Measurements from ENCODE around the gene LIPJ. TPM values are rescaled to one million over a fixed set of nuclear protein-coding genes. Genes with fewer than 3 reads are reported as not detected.

Gene LIPJ
- total RNA-seq, 6 donors from 2014 or later, result 0.06 to 0.49 TPM; not detected in 4

DNA sequence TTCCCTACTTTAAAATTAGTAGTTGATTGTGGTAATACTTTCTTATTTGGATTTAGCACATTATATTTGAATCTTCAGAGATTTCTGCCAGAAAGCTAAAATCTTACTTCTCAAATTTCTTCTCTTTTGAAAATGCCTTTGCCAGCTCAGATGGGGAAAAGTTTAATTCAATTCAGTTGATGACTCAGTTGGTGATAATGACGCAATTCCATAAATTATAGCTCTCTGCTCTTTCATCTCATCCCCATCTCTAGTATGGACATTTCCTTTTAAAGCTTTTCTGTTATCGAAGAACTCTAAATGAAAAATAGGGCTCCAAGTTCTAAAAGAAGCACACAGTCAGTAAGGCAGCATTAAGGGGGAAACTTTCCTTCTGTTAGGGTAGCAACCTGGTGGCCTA, 28.9 kb upstream of the LIPJ start:
- Histone ChIP-seq H3K4me3 (no peak overlapping the region), H3K27me3 (no peaks in the 10 kb centered on the region), H3K9me3 (no peaks in the 10 kb centered on the region), H3K27ac (no peak overlapping the region), H3K4me1 (no peaks in the 10 kb centered on the region), H3K36me3 (no peaks in the 10 kb centered on the region)
- WGBS, 2 donors, result 72 to 77% methylated on average over 2 of the region's 2 CpGs
- DNase-seq, result no peak
- ATAC-seq (ENCODE audit: low FRiP score in 2 of 2), result no peak
- TF ChIP-seq EP300 (IDR thresholded peaks at IDR 0.05) (no peak), POLR2AphosphoS5 (IDR thresholded peaks at IDR 0.05) (no peak), POLR2A (IDR thresholded peaks at IDR 0.05) (no peak)
- TF ChIP-seq, protein P1, sequence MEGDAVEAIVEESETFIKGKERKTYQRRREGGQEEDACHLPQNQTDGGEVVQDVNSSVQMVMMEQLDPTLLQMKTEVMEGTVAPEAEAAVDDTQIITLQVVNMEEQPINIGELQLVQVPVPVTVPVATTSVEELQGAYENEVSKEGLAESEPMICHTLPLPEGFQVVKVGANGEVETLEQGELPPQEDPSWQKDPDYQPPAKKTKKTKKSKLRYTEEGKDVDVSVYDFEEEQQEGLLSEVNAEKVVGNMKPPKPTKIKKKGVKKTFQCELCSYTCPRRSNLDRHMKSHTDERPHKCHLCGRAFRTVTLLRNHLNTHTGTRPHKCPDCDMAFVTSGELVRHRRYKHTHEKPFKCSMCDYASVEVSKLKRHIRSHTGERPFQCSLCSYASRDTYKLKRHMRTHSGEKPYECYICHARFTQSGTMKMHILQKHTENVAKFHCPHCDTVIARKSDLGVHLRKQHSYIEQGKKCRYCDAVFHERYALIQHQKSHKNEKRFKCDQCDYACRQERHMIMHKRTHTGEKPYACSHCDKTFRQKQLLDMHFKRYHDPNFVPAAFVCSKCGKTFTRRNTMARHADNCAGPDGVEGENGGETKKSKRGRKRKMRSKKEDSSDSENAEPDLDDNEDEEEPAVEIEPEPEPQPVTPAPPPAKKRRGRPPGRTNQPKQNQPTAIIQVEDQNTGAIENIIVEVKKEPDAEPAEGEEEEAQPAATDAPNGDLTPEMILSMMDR (IDR thresholded peaks at IDR 0.05), result no peak

DNA sequence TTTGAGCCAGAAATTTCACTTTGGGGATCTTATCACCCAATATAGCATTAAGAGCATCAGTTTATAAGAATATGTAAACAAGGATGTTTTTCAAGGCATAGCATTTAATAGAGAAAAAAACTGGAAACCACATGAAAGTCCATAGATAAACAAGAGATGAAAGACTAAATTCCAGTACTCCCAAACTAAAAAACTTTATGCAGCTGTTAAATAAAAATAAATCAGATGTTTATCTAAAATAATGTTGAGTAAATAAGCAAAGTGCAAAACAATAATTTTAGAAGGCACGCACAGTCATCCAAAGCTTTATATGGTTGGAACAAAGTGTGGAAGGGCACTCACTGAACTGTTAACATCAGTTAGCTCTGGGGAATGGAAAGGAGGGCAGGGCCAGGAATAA, 24.4 kb upstream of the LIPJ start:
- Histone ChIP-seq H3K27me3 (no peaks in the 10 kb centered on the region), H3K9me3 (no peaks in the 10 kb centered on the region), H3K36me3 (no peaks in the 10 kb centered on the region), H3K4me1 (no peaks in the 10 kb centered on the region), H3K27ac (no peak overlapping the region), H3K4me3 (no peak overlapping the region)
- no peak for DNase-seq
- no peak for TF ChIP-seq EP300 (IDR thresholded peaks at IDR 0.05)
- no peak for ATAC-seq (ENCODE audit: low FRiP score in 2 of 2)
- 94% methylated on average over 1 of the region's 1 CpG for WGBS, 2 donors

DNA sequence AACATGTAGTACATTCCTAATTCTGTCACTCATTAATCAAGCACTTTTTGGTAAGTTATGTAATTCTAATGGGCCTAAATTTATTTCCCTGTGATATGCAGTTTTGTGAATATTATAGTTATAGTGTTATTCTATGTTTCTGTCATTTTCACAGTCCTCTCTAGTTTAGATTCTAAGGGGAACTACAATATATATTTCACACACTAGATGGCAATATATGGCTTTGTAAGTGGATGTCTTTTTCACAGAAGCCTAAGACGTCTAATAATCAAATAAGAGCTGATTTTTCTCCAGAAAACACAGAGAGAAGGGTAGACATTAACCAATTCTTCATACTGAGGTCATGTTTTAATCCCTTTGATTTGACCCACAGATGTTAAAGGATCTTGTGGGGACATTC, 21.5 kb upstream of the LIPJ start:
- H3K4me3 ChIP-seq, result no peak overlapping the region
- H3K36me3 ChIP-seq, result no peaks in the 10 kb centered on the region
- no peaks in the 10 kb centered on the region for H3K9me3 ChIP-seq
- WGBS, 2 donors, result 2 to 6% methylated on average over 1 of the region's 1 CpG
- DNase-seq, result no peak
- TF ChIP-seq POLR2A (IDR thresholded peaks at IDR 0.05), result no peak
- TF ChIP-seq, protein P1 (IDR thresholded peaks at IDR 0.05), result peak in 3 of 6 experiments; percentile 7 to 31 (median 27)
- no peaks in the 10 kb centered on the region for H3K4me1 ChIP-seq
- H3K27ac ChIP-seq, result no peak overlapping the region
- ATAC-seq (ENCODE audit: low FRiP score in 2 of 2), result no peak
- no peaks in the 10 kb centered on the region for H3K27me3 ChIP-seq

DNA sequence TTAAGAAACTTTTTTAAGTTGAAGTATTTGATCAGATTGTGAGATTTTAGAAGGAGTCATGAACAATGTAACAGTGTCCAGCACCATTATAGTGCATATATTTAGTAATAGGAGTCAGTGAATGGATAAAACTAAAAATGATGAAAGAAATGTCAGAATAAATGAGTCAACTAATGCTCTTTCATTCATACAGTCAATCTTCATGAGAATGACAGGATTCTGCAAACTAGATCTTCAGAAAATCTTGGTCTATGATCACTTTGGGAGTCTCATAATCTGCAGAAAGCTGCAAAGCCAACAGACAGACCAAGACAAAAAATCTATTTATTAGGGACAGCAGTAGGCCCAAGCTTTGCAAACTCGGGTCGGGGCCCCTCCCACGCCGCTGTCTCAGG, 4.2 kb upstream of the LIPJ start:
- Histone ChIP-seq H3K27ac (peak overlapping the region; percentile 88 to 96 (median 92)), H3K4me1 (peaks cover 0 to 7% (median 3%) of the 10 kb centered on the region in 4 donors), H3K4me3 (peak overlapping the region; percentile 59 to 69 (median 64)), H3K9me3 (no peaks in the 10 kb centered on the region), H3K36me3 (no peaks in the 10 kb centered on the region), H3K27me3 (no peaks in the 10 kb centered on the region)
- DNase-seq (no peak), ATAC-seq (ENCODE audit: low FRiP score in 2 of 2) (no peak)
- TF ChIP-seq POLR2A (IDR thresholded peaks at IDR 0.05) (no peak), EP300 (IDR thresholded peaks at IDR 0.05) (no peak), POLR2AphosphoS5 (IDR thresholded peaks at IDR 0.05) (no peak)
- TF ChIP-seq, protein P1 (IDR thresholded peaks at IDR 0.05), result no peak
- WGBS, 2 donors, result 3 to 16% methylated on average over 4 of the region's 4 CpGs

DNA sequence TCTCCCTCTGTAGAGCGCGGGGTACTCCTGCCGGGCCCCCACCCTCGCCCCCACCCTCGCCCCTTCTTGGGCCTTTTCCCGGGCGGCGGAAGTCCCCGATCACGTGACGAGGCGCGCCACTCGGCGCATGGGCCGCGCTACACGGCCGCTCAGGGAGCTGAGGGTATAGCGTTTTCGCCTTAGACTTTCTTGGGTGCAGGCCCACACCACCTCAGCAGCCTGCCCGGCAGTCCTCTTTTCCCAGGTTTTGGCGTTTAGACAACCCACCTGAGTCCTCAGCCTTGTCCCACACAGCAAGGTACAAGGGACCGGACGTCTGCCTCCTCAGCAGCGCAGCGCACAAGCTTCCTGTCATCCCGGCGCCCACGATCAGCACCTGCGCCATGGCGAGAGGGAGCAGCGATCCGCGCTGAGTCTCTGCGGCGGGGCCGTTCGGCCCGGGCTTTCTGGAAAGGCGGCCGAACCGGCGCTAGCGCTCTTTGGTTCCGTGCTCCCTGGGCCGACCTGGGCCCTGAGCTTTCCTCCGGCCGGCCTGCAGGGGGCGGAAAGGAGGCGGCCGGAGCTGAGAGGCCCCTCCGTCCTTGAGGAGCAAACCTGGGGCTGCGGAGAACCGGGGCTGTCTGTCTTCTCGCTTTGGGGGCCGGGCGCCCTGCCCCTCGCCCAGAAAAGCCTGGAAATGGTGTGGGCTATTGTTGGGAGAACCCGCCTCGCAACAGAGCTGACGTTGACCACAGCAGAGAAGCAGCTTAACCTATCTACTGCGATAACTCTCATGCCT, 3.6 kb upstream of the LIPJ start, which contains the start of gene RNLS:
Gene RNLS (minus strand): TSS at position 513 of the 778 bp plus-strand sequence.
- Histone ChIP-seq H3K36me3 (no peaks in the 10 kb centered on the region), H3K4me1 (peaks cover 0 to 7% (median 3%) of the 10 kb centered on the region in 4 donors), H3K4me3 (peak within 1 kb of the TSS; percentile 59 to 69 (median 64)), H3K27ac (peak within 1 kb of the TSS; percentile 88 to 96 (median 92)), H3K9me3 (no peaks in the 10 kb centered on the region), H3K27me3 (no peaks in the 10 kb centered on the region)
- 8 to 11% methylated on average over 5 to 32 of the region's 63 CpGs for WGBS, 2 donors
- TF ChIP-seq POLR2AphosphoS5 (IDR thresholded peaks at IDR 0.05) (peak; percentile 40 to 59), POLR2A (IDR thresholded peaks at IDR 0.05) (peak in 2 of 4 donors; percentile 36 to 77), EP300 (IDR thresholded peaks at IDR 0.05) (no peak)
- TF ChIP-seq, protein P1 (IDR thresholded peaks at IDR 0.05), result peak; percentile 75 to 92 (median 87)
- DNase-seq, result peak; percentile 66 to 94
- ATAC-seq (ENCODE audit: low FRiP score in 2 of 2), result peak; percentile 93 to 97

All from upper lobe of left lung (tissue), 6 donors.